Loucy (cell line): Measurements from ENCODE around the gene RGL3.

Experiments used
- EZH2phosphoT487 ChIP-seq: fragments of 200-600 bp; IDR thresholded peaks from 2 replicates; pipeline ENCODE4 v1.6.1; 2018; ENCODE audit warnings: antibody characterized with exemption, mild to moderate bottlenecking, moderate library complexity, borderline replicate concordance
- TF ChIP-seq, protein P1 (sequence below): fragments of 200-600 bp; sonication (generic); conservative IDR thresholded peaks from 2 replicates; pipeline ENCODE4 v1.5.1; 2014; ENCODE audit warnings: mild to moderate bottlenecking, antibody characterized with exemption, low read length

DNA sequence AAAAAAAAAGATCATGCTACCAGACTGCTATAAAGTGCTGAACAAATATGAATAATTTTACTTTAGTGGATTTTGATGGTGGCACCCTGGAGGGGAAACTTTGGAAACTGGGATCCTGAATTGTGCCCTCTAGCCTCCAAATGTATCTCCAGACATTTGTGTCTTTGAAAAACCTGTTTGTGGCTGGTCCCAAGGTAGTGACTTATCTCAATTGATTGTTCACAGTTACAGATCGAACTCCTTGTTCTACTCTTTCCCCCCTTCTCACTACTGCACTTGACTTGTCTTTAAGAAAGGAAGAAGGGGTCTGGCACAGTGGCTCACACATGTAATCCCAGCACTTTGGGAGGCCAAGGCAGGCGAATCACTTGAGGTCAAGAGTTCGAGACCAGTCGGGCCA lies 10.5 kb downstream of the RGL3 start:
- TF ChIP-seq, protein P1, sequence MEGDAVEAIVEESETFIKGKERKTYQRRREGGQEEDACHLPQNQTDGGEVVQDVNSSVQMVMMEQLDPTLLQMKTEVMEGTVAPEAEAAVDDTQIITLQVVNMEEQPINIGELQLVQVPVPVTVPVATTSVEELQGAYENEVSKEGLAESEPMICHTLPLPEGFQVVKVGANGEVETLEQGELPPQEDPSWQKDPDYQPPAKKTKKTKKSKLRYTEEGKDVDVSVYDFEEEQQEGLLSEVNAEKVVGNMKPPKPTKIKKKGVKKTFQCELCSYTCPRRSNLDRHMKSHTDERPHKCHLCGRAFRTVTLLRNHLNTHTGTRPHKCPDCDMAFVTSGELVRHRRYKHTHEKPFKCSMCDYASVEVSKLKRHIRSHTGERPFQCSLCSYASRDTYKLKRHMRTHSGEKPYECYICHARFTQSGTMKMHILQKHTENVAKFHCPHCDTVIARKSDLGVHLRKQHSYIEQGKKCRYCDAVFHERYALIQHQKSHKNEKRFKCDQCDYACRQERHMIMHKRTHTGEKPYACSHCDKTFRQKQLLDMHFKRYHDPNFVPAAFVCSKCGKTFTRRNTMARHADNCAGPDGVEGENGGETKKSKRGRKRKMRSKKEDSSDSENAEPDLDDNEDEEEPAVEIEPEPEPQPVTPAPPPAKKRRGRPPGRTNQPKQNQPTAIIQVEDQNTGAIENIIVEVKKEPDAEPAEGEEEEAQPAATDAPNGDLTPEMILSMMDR = no peak
- no peak for TF ChIP-seq EZH2phosphoT487
